Thoracic aorta (tissue), 2 donors: ENCODE results near the gene LPAR5. TPM values are rescaled to one million over a fixed set of nuclear protein-coding genes. Genes with fewer than 3 reads are reported as not detected.

Source experiments
- ATAC-seq: fragments of 150-250 bp; one replicate; pipeline ENCODE4 v1.8.0; 2017; ENCODE audit warnings: low read depth; ENCODE audit not compliant: insufficient number of reproducible peaks, low FRiP score
- DNase-seq: peaks from one replicate; pipeline ENCODE4 v3.0.0-alpha.2; 2020; ENCODE audit warnings: low spot score
- H3K27ac ChIP-seq, 2 donors: fragments of 200-600 bp; sonication (generic); 1 replicate in 1 of 2; 2 replicates in 1 of 2; pipeline ENCODE4 v1.5.1; 2016; ENCODE audit warnings: mild to moderate bottlenecking in 2 of 2, moderate library complexity in 2 of 2
- H3K27me3 ChIP-seq: fragments of 200-600 bp; sonication (generic); replicated peaks from 2 replicates; pipeline ENCODE4 v1.6.0; 2016; ENCODE audit warnings: mild to moderate bottlenecking; ENCODE audit not compliant: insufficient read depth
- H3K36me3 ChIP-seq: fragments of 200-600 bp; sonication (generic); one replicate; pipeline ENCODE4 v1.5.1; 2016
- H3K4me1 ChIP-seq, 2 donors: fragments of 200-600 bp; sonication (generic); 1 replicate in 1 of 2; 2 replicates in 1 of 2; pipeline versions ENCODE4 v1.5.1 to v1.6.0; 2016; ENCODE audit warnings: low read depth in 2 of 2, mild to moderate bottlenecking in 1 of 2; ENCODE audit not compliant: control insufficient read depth in 1 of 2
- H3K4me3 ChIP-seq: fragments of 200-600 bp; sonication (generic); 2 replicates; pipeline ENCODE4 v1.5.1; 2016; ENCODE audit warnings: mild to moderate bottlenecking
- H3K9me3 ChIP-seq: fragments of 200-600 bp; sonication (generic); 2 replicates; pipeline ENCODE4 v1.5.1; 2016
- total RNA-seq, 2 donors: library from RNA; depleted of rRNA; stranded (reverse); fragments of >200 nt; gene quantifications; one replicate each; pipeline versions ENCODE4 v1.1.0 to v1.2.3, GENCODE V29; 2016
- TF ChIP-seq, protein P1 (sequence below): fragments of 200-600 bp; sonication (generic); IDR thresholded peaks from one replicate; pipeline ENCODE4 v1.5.1; 2019; ENCODE audit warnings: antibody characterized with exemption

Gene LPAR5
- total RNA-seq, 2 donors from 2014 or later = 4.8 to 6.8 TPM

- no peaks in the 10 kb centered on the region for H3K4me1 ChIP-seq
Observed at GRCh38 chr12:6582196-6582595, 53.6 kb downstream of the LPAR5 start.

GRCh38 chr12:6575648-6576047 is 60.1 kb downstream of the LPAR5 start:
- DNase-seq (no peak), ATAC-seq (no peak)
- no peaks in the 10 kb centered on the region for H3K4me1 ChIP-seq
- H3K4me3 ChIP-seq = no peak overlapping the region
- H3K27me3 ChIP-seq = no peaks in the 10 kb centered on the region
- H3K9me3 ChIP-seq = no peaks in the 10 kb centered on the region
- no peak overlapping the region for H3K27ac ChIP-seq
- H3K36me3 ChIP-seq = peaks cover 84% of the 10 kb centered on the region
- TF ChIP-seq, protein P1, sequence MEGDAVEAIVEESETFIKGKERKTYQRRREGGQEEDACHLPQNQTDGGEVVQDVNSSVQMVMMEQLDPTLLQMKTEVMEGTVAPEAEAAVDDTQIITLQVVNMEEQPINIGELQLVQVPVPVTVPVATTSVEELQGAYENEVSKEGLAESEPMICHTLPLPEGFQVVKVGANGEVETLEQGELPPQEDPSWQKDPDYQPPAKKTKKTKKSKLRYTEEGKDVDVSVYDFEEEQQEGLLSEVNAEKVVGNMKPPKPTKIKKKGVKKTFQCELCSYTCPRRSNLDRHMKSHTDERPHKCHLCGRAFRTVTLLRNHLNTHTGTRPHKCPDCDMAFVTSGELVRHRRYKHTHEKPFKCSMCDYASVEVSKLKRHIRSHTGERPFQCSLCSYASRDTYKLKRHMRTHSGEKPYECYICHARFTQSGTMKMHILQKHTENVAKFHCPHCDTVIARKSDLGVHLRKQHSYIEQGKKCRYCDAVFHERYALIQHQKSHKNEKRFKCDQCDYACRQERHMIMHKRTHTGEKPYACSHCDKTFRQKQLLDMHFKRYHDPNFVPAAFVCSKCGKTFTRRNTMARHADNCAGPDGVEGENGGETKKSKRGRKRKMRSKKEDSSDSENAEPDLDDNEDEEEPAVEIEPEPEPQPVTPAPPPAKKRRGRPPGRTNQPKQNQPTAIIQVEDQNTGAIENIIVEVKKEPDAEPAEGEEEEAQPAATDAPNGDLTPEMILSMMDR = no peak

More at GRCh38 chr12:6582196-6582595, 53.6 kb downstream of the LPAR5 start:
- Histone ChIP-seq H3K27ac (no peak overlapping the region), H3K4me3 (no peak overlapping the region), H3K9me3 (no peaks in the 10 kb centered on the region), H3K36me3 (peaks cover 86% of the 10 kb centered on the region), H3K27me3 (no peaks in the 10 kb centered on the region)
- TF ChIP-seq, protein P1 = no peak
- no peak for ATAC-seq
- DNase-seq = no peak

DNA sequence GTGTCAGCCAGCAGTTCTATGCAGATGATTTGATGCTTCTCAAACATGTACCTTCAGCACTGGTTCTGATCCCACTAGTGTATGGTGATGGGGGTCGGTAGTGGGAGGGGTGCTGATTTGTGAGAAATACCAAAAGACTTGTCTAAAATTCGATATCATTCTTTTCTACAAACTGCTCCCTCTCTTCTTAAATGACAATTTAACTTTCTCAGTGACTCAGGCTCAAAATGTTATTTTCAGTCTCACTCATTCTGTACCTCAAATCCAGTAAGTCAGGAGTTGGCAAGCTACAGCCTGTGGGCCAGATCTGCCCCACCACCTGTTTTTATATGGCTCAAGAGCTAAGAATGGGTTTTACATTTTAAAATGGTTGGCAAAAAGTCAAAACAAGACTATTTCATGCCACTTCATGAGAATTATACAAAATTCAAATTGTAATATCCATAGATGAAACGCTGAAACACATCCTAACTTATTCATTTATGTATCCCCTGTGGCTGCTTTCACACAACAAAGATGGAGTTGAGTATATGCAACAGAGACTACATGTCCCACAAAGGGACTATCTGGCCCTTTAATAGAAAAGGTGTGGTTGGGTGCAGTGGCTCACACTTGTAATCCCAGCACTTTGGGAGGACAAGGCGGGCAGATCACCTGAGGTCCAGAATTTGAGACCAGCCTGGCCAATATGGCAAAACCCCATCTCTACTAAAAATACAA is 61.0 kb downstream of the LPAR5 start:
- no peak overlapping the region for H3K4me3 ChIP-seq

DNA sequence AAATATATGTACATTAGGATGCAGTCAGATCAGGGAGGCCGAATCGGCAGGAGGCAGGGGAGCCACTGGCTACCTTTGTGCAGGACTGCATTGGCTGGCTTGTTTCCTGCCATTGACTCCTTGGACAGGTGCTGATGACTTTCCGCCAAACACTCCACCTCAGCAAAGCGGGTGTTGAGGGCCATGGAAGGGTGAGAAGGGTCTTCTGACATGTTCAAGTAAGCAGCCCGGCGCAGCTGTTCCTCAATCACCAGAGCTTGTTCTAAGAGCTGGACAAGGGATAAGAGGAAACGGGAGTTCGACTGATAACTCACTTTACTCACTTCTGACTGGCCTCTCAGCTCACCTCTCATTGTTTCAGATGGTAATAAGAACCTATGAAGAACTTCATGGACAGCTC is 62.8 kb downstream of the LPAR5 start:
- H3K4me3 ChIP-seq = no peak overlapping the region
- H3K36me3 ChIP-seq = peaks cover 68% of the 10 kb centered on the region
- H3K9me3 ChIP-seq = no peaks in the 10 kb centered on the region
- H3K4me1 ChIP-seq = peaks cover 3 to 6% of the 10 kb centered on the region in 2 donors
- H3K27me3 ChIP-seq = no peaks in the 10 kb centered on the region
- TF ChIP-seq, protein P1 = no peak
- ATAC-seq = no peak
- no peak overlapping the region for H3K27ac ChIP-seq
- DNase-seq = no peak

More for the DNA sequence above, 61.0 kb downstream of the LPAR5 start:
- Histone ChIP-seq H3K27me3 (no peaks in the 10 kb centered on the region), H3K9me3 (no peaks in the 10 kb centered on the region), H3K4me1 (no peaks in the 10 kb centered on the region), H3K27ac (no peak overlapping the region), H3K36me3 (peaks cover 81% of the 10 kb centered on the region)
- DNase-seq (no peak), ATAC-seq (no peak)
- TF ChIP-seq, protein P1 = no peak

GRCh38 chr12:6570264-6570887 is 65.4 kb downstream of the LPAR5 start:
- Histone ChIP-seq H3K27me3 (no peaks in the 10 kb centered on the region), H3K4me1 (peaks cover 10 to 18% of the 10 kb centered on the region in 2 donors), H3K9me3 (no peaks in the 10 kb centered on the region), H3K4me3 (no peak overlapping the region), H3K27ac (no peak overlapping the region), H3K36me3 (peaks cover 42% of the 10 kb centered on the region)
- DNase-seq (no peak), ATAC-seq (no peak)
- TF ChIP-seq, protein P1 = no peak
